C1 segment of cervical spinal cord (tissue), 14 donors: ENCODE results near the gene VPS51.

Source experiments
- DNase-seq, 14 donors: peaks; one replicate each; lab custom pipeline; 2025; lab: John Stamatoyannopoulos, UW

The VPS51 gene

GRCh38 chr11:65095974-65096806 lies at the start of gene VPS51:
Gene VPS51, plus strand, starts transcription at chr11:65096214. Its CDS starts 37 bp downstream, at chr11:65096251.
- peak; percentile 21 to 88 (median 78) for DNase-seq

DNA sequence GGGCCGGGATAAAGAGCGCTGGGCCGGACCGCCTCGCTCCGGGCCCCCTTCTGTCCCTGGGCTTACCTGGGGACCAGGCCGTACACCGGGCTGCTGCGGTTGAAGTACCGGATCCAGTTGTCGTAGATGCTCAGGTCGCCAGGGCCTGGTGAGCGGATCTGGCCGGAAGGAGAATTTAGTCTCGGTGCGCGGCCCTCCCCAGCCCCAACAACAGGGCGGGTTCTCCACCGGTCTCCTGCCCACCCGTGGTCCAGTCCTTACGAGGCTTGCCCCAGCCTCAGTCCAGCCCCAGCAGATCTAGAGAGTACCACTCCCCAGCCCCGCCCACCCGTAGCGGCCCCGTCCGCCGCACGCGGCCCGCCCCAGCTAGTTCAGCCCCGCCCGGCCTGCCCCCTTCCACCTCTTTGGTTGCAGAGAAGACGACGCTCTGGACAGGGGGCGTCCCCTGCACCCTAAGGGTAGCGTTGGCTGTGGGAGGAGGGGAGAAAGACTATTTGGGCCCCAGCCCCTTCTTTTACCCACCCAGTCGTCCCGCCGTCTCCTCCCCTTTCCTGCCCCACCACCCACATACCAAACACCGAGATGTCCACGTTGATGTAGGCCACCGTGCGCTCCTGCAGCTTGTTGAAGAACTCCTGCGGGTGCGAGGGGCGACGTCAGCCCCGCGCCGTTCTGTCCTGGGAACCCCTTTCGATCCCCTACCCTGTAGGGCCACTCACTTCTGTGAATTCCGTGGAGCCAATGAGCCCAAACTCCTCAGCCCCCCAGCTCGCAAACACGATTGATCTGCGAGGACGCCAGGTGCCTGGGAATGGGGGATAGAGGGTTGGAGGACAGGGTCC lies 48.2 kb upstream of the VPS51 start:
- DNase-seq: no peak

DNA sequence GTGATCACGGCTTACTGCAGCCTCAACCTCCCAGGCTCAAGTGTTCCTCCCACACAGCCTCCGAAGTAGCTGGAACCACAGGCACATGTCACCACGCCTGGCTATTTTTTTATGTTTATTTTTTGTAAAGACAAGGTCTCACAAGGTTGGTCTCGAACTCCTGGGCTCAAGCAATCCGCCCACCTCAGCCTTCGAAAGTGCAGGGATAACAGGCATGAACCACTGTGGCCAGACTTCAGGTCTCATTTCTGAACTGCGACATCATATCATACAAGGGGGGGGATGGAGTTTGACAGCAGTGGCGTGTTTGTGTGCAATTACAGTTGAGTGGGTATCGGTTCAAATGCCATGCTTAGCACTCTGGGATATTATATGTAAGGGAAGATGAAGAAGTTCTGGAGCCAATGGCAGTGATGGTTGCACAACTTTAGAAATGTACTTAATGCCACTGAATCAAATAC lies 44.6 kb upstream of the VPS51 start:
- DNase-seq: no peak

GRCh38 chr11:65053827-65054508 lies 42.0 kb upstream of the VPS51 start:
- no peak for DNase-seq

- DNase-seq: no peak
Measured at GRCh38 chr11:65055538-65055937, 40.5 kb upstream of the VPS51 start.

DNA sequence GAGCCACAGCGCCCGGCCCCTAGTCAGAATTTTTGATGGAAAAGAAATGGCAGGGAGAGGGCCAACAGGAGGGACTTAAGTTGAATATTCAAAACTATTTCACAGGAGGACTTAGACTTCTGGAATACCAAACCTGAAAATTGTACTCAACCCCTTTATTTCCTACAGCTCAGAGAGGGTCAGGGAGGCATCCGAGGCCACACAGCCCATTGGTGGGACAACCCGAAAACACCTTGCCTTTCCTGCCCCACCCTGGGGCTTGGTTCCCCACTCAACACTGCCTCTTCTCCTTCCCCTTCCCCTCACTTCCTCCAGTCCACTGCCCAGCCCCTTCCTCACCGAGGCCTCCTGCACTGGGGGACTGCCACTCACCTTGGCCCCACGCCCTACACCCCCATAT lies 39.0 kb upstream of the VPS51 start:
- DNase-seq: no peak

- DNase-seq: no peak
Measured at GRCh38 chr11:65057526-65057925, 38.5 kb upstream of the VPS51 start.

- DNase-seq: no peak
Measured at GRCh38 chr11:65058012-65058411, 38.0 kb upstream of the VPS51 start.

GRCh38 chr11:65058419-65059054 lies 37.5 kb upstream of the VPS51 start, which contains the start of gene NAALADL1:
Gene NAALADL1, minus strand, starts transcription at chr11:65058553. Its CDS starts 32 bp downstream, at chr11:65058521.
- DNase-seq: no peak

DNA sequence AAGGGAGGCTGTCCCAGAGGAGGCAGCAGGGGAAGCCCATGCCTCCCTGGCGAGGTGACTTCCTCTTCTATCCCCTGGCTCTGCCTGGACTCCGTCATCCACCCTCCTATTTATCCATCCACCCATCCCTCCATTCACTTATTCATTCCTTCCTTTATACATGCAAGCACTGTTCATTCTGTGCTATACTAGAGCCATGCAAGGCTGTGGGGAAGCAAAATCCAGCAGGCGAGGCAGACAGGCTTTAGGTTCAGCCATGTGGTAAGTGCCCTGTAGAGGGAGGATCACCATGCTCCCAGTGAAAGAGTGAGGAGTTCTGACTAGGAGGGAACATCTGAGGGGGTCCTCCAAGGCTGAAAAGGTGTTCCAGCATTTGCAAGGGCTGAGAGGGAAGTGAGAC lies 36.5 kb upstream of the VPS51 start:
- no peak for DNase-seq

DNA sequence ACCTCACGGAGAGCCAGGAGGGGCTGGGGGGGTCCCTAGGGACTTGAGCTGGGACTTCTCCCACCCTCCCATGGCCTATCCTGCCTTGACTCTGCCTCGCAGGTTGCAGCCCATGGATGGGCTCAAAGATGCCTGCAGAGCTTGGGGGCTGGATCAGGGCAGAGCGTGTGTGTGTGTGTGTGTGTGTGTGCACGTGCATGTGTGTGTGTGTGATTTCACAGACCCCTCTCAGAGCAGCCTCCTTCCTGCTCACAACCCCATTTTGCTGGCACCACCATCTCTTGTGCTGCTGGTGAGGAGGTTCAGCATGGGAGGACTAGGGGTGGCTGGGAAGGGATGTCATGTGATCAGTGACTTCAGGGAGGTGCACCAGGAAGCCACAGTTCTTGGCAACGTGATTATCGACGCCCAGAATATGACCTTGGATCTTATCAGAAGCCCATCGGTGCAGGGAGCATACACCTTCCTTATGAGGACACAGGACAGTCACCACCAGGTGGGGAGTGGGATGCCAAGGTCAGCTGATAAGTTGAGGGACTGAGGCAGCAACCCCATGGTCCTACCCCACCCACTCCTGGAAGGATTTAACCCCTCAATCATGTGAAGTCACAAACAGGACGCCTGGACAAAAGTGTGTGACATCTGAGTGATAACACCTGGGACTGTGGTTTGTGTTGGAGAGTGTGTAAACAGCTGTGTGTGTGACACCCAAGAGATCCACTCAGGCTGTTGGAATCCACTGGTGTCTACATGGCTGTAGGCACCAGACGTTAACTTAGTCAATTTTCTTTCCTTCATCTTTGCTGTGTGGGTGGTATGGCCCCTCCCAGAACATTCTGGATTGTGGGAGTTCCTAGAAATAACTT lies 35.8 kb upstream of the VPS51 start:
- DNase-seq: no peak

DNA sequence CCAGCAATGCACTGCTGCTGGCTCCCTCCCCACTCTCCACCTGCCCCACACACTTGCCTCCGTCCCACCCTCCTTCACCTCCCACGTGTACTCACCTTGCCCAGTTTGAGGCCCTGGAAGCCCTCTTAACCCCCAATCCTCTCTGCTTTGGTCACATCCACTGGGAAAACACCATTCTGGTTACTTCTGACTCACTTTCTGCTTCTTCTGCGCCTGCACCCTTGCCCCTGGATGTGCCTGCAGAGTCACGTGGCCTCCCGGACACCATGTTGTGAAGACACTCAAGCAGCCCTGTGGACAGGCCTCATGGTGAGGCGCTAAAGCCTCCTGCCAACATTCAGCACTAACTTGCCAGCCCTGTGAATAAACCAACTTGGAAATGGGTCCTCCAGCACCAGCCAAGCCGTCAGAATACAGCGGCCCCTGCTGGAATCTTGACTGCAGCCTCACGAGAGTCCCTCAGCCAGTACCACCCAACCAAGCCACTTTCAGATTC lies 35.1 kb upstream of the VPS51 start:
- no peak for DNase-seq

- no peak for DNase-seq
Measured at GRCh38 chr11:65063532-65063931, 32.5 kb upstream of the VPS51 start.

DNA sequence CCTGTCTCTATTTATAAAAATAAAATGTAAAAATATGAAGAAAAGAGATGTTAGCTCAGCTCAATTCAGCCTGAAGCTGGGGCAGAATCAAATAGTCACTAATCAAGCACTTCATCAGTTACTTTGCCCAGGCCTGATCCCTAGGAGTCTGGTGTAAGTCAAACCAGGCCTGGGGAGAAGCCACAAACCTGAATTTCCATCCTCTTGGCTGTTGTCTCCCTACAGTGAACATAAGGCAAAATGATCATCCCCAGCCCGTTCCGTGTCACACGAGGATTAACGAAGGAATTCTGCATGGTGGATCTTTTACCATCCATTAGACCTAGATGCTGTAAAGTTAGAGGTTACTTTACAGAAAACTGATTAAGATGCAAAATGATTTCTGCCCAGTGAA lies 31.2 kb upstream of the VPS51 start:
- no peak for DNase-seq

DNA sequence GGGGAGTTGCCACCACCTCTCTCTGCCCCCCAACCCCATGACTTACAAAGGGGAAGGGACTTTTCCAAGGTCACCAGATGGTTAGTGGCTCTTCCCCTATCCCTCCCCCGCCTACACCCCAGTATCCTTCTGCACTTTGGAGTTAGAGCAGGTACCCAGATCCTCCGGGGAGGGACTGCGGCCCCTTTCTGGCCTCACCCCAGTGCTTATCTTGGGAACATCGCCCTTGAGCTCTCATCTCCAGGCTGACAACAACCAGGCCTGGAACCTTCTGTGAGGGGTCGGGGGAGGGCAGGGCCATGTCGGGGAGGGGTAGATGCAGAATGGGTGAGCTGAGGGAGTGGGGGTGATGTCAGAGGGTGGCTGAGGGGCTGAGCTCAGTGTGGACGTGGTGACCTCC lies 30.2 kb upstream of the VPS51 start:
- DNase-seq: no peak

DNA sequence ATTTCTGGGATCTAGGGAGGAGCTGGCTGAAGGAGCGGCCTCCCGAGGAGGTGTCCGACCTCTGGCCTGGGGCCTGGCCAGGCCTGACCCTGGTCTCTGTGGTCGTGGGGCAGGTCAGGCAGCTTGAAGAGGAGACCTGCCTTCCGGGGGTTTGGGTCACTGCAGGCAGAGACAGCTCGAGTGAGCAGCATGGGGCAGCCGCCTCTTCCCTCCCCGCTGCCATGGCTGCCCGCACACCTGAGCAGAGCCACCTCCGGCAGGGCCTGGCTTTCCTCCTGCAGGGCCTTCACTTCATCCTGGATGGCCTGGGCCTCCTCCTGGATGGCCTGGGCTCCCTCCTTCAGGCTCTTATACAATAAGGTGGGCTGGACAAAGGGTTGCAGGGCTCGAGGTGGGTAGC lies 29.7 kb upstream of the VPS51 start:
- no peak for DNase-seq

GRCh38 chr11:65066805-65067291 lies 29.2 kb upstream of the VPS51 start:
- no peak for DNase-seq

DNA sequence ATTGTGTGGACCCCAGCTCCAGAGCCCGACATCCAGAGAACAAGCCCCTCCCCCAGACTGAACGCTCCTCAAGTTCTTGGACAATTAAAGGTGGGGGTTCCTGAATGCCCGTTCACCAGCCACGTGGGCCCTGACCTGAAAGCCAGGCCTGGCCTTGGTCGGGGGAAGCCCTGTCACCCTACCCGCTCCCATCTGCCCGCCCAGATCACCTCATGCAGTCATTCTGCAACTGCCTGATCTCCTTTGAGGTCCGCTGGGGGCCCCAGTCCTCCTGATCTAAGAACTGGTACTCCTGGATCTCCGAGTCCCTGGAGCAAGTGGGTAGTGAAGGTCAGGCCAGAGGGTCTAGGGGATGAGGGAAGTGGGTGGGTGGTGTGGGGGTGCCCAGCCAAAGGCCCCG lies 28.6 kb upstream of the VPS51 start:
- no peak for DNase-seq

DNA sequence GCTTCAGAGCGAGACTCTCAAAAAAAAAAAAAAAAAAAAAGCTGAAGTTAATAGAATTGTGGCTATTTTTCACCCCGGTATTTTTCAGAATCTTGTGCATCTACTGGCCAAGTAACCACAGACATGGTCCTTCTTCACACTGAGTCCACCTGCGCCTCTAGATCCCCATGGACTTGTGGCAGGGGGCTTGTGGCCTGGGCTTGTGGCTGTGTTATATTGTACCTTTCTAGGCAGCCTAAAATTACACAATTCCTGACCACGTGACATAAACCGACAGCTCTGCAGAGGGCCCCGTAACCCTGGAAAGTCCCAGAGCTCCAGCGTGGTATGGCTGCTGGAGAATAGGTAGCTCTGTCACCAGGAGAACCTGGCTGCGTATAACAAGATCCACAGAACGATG lies 26.8 kb upstream of the VPS51 start:
- DNase-seq: no peak
